GM18870 (cell line): ENCODE measurements around the gene FAM83E.

Source experiments
- ATAC-seq: cut with Tn5 transposase; IDR thresholded peaks from one replicate; pipeline ENCODE4 v1.9.1; 2021; ENCODE audit warnings: moderate library complexity; ENCODE audit not compliant: unreplicated experiment

The FAM83E gene

GRCh38 chr19:48629297-48629598 is 14.4 kb upstream of the FAM83E start:
- no peak for ATAC-seq

GRCh38 chr19:48628486-48629296 is 13.8 kb upstream of the FAM83E start:
- no peak for ATAC-seq

- ATAC-seq = no peak
Measured at GRCh38 chr19:48627865-48628314, 13.0 kb upstream of the FAM83E start.

- ATAC-seq = no peak
Measured at GRCh38 chr19:48627201-48627864, 12.5 kb upstream of the FAM83E start.

GRCh38 chr19:48625891-48626327 is 11.0 kb upstream of the FAM83E start:
- ATAC-seq = no peak

GRCh38 chr19:48624791-48625723 is 10.2 kb upstream of the FAM83E start:
- ATAC-seq = no peak

GRCh38 chr19:48624067-48624594 is 9.3 kb upstream of the FAM83E start:
- no peak for ATAC-seq

GRCh38 chr19:48623556-48624066 is 8.7 kb upstream of the FAM83E start:
- ATAC-seq = no peak

GRCh38 chr19:48619692-48620585 is 5.1 kb upstream of the FAM83E start:
- ATAC-seq = no peak

- peak; percentile 87 for ATAC-seq
Measured at GRCh38 chr19:48618916-48619691, 4.2 kb upstream of the FAM83E start, which contains the start of the genes RPL18 and SPHK2. TSS of gene RPL18 (minus strand) at chr19:48619178. CDS start at chr19:48619143, 35 bp downstream. TSS of gene SPHK2 (plus strand) at chr19:48619506. CDS start at chr19:48620515, 1,009 bp downstream.

- no peak for ATAC-seq
Measured at GRCh38 chr19:48618278-48618915, 3.5 kb upstream of the FAM83E start.

- no peak for ATAC-seq
Measured at GRCh38 chr19:48617146-48617937, 2.5 kb upstream of the FAM83E start.

GRCh38 chr19:48616491-48617056 is 1.7 kb upstream of the FAM83E start:
- no peak for ATAC-seq

- no peak for ATAC-seq
Measured at GRCh38 chr19:48616041-48616436, 1.2 kb upstream of the FAM83E start.

GRCh38 chr19:48615231-48616040 is 560 bp upstream of the FAM83E start:
- ATAC-seq = no peak

GRCh38 chr19:48613852-48614435 is 932 bp downstream of the FAM83E start:
- no peak for ATAC-seq
